Measurements from ENCODE around the gene TMEM184C.

Gene TMEM184C

DNA sequence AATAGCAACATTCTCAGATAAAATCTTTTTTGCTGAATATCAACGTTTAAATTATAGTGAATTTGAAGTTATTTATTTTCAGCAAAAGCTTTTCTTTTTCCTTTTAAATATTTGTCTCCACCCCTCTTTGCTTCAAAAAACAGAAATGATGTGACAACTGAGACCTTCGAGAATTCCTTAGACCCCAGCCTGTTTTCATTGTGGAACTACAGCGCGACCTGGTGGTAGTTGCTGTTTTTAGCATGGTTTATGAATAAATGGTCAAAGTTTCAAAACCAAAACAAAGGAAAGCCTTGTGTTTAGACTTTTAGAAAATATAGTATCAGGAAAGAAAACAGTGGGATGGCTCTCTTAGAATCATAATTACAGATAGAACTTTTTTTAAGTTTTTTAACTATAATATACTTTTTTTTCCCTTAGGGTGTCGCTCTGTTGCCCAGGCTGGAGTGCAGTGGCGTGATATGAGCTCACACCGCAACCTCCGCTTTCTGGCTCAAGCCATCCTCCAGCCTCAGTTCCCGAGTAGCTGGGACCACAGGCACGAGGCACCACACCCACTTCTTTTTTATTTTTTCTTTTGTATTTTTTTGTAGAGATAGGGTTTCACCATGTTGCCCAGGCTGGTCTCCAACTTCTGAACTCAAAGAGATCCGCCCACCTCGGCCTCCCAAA is 26.8 kb upstream of the TMEM184C start:
- H3K4me3 ChIP-seq (ENCODE audit: low read depth, low read length): no peak overlapping the region
- TF ChIP-seq, protein P1, sequence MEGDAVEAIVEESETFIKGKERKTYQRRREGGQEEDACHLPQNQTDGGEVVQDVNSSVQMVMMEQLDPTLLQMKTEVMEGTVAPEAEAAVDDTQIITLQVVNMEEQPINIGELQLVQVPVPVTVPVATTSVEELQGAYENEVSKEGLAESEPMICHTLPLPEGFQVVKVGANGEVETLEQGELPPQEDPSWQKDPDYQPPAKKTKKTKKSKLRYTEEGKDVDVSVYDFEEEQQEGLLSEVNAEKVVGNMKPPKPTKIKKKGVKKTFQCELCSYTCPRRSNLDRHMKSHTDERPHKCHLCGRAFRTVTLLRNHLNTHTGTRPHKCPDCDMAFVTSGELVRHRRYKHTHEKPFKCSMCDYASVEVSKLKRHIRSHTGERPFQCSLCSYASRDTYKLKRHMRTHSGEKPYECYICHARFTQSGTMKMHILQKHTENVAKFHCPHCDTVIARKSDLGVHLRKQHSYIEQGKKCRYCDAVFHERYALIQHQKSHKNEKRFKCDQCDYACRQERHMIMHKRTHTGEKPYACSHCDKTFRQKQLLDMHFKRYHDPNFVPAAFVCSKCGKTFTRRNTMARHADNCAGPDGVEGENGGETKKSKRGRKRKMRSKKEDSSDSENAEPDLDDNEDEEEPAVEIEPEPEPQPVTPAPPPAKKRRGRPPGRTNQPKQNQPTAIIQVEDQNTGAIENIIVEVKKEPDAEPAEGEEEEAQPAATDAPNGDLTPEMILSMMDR (IDR thresholded peaks at IDR 0.05; ENCODE audit: low read depth, low read length): no peak; the same call in 1 of the 2 replicates

DNA sequence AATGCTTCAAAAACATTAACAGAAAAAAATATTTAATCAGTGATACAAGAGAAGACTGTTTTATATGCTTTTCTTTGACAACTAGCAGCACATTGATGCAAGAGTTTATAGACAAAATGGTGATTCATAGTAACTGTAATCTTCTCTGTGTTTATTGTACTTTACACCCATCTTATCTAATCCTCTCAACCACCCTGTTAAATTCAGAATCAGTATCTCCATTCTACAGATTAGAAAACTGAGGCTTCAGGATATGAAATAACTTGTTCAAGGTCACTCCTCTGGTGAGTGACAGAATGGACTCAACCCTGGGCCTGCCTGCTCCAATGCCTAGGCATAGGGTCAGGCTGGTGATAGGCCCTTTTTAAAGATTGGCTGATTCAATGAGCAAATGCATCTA is 26.1 kb upstream of the TMEM184C start:
- TF ChIP-seq, protein P1 (IDR thresholded peaks at IDR 0.05; ENCODE audit: low read depth, low read length): no peak

DNA sequence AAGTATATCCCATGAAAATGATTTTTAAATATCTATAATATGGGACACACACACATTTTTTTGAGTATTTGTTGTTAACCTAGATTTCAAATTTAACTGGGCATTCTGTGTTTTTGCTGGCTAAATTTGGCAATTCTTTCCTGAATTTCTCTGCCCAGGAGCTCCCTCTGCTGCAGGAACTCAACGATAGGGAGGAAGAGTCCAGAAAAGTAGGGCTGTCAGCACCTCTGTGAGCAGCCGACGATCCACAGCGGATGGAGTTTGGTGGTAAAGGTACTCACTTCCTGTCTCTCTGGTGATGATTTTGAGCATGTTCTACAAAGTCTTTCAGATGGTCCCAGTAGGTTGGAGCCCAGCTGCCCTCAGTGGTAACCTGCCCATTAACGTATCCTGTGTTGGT is 23.1 kb upstream of the TMEM184C start:
- no peak overlapping the region for H3K4me3 ChIP-seq (ENCODE audit: low read depth, low read length)
- TF ChIP-seq, protein P1 (IDR thresholded peaks at IDR 0.05; ENCODE audit: low read depth, low read length): no peak

More for the DNA sequence above, 26.1 kb upstream of the TMEM184C start:
- no peak overlapping the region for H3K4me3 ChIP-seq (ENCODE audit: low read depth, low read length)

DNA sequence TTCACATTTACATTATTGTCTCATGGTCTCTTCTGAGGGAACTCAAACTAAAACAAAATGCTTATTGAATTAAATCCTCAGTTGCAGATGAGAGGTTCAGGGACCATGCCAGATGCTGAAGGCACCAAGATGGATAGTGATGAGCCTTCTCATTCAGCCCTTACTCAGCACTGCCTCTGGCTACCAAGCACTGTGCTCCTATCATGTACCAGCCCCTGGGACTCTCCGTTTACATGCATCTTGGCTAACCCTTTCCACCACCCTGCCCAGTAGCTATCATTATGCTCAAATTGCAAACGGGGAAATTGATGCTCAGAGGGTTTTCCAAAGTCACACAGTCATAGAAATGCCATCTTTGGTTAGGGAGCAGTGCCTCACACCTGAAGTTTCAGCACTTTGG is 22.6 kb upstream of the TMEM184C start:
- TF ChIP-seq, protein P1 (IDR thresholded peaks at IDR 0.05; ENCODE audit: low read depth, low read length): no peak
- H3K4me3 ChIP-seq (ENCODE audit: low read depth, low read length): no peak overlapping the region

DNA sequence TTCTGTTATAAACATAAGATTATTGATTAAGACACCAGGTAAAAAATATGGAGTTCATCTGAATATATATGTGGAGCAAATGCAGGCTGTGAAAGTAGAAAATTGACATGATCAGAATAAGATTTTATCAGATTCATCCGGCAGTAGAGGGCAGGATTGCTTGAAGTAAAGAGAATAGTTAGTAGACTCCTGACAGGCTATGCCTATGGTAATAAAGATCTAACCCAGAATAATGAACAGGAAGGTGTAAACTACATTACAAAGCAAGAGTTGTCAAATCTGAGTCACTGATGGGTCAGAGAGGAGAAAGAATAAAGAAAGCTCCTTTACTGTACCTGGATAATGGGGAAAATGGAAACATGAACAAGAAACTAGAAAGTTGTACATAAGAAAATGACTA is 20.8 kb upstream of the TMEM184C start:
- no peak overlapping the region for H3K4me3 ChIP-seq (ENCODE audit: low read depth, low read length)
- TF ChIP-seq, protein P1 (IDR thresholded peaks at IDR 0.05; ENCODE audit: low read depth, low read length): no peak

DNA sequence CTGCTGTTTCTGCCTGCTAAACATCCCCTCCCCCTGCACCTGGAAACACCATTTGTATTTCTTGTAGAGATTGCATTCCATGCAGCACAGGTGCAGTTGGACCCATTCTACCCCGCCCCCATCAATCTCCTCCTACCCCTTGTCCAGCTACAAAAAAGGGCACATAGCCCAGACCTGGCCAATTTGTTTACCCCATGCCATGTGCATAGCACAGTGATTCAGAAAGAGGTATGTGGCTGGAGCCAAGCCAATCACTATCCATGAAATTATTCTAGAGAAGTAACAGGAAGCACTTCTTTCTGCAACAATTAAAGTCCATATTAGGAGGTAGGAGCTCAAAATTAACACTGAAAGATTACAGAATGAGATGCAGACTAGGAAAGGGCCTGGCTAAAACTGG is 20.2 kb upstream of the TMEM184C start:
- TF ChIP-seq, protein P1 (IDR thresholded peaks at IDR 0.05; ENCODE audit: low read depth, low read length): no peak
- no peak overlapping the region for H3K4me3 ChIP-seq (ENCODE audit: low read depth, low read length)

DNA sequence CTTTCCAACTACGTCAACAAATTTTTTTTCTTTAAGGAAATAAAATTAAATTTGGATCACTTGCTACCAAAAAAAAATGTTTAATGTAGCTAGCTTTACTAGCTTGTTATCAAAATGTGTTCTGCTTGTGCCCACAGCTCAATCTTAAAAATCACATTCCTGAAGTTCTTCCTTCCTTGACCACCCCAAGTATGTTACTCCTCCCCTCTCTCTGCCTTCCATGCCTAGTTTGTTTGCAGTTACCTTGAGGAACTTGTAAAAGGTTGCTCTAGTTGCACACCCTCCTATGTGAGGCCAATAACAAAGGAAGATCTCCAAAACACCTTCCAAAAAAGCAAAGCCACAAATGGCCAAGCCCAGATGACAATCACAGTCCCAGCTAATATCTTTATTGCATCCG is 19.6 kb upstream of the TMEM184C start:
- no peak overlapping the region for H3K4me3 ChIP-seq (ENCODE audit: low read depth, low read length)
- TF ChIP-seq, protein P1 (IDR thresholded peaks at IDR 0.05; ENCODE audit: low read depth, low read length): no peak
